IPS-20b (cell line): ENCODE results near the gene EVI5L.

Experiments
- H3K27ac ChIP-seq: one replicate; pipeline ENCODE4 v1.5.1; 2013; ENCODE audit warnings: low read length
- H3K27me3 ChIP-seq: 2 replicates; pipeline ENCODE4 v1.6.1; 2013; ENCODE audit warnings: mild to moderate bottlenecking, low read length, inconsistent platforms; ENCODE audit not compliant: insufficient read depth
- H3K36me3 ChIP-seq: 2 replicates; pipeline ENCODE4 v1.6.1; 2013; ENCODE audit warnings: low read depth, mild to moderate bottlenecking, inconsistent platforms, low read length, moderate library complexity; ENCODE audit not compliant: insufficient read depth
- H3K4me1 ChIP-seq: 2 replicates; pipeline ENCODE4 v1.6.1; 2013; ENCODE audit warnings: mild to moderate bottlenecking, control low read depth, inconsistent platforms, low read length, moderate library complexity; ENCODE audit not compliant: insufficient read depth
- H3K4me3 ChIP-seq: 2 replicates; pipeline ENCODE4 v1.5.1; 2013; ENCODE audit warnings: mild to moderate bottlenecking, low read length, inconsistent platforms
- H3K9ac ChIP-seq: 2 replicates; pipeline ENCODE4 v1.6.1; 2013; ENCODE audit warnings: low read depth, mild to moderate bottlenecking, inconsistent platforms, low read length, moderate library complexity
- H3K9me3 ChIP-seq: 2 replicates; pipeline ENCODE4 v1.6.1; 2013; ENCODE audit warnings: mild to moderate bottlenecking, low read depth, low read length, inconsistent platforms; ENCODE audit not compliant: insufficient read depth

Gene EVI5L

GRCh38 chr19:7847664-7848063 lies 17.6 kb downstream of the EVI5L start:
- Histone ChIP-seq H3K9ac (no peak overlapping the region), H3K4me3 (no peak overlapping the region), H3K27me3 (0 out of 2 replicates have a peak, but pooled peaks cover under 1% of the 10 kb centered on the region), H3K27ac (no peak overlapping the region), H3K4me1 (no peaks in the 10 kb centered on the region), H3K9me3 (0 out of 2 replicates have a peak, but pooled peaks cover under 1% of the 10 kb centered on the region), H3K36me3 (no peaks in the 10 kb centered on the region)

- H3K4me1 ChIP-seq: no peaks in the 10 kb centered on the region
- peaks cover 5% of the 10 kb centered on the region; the same call in 1 of the 2 replicates for H3K27me3 ChIP-seq
Measured at GRCh38 chr19:7848779-7849457, 18.9 kb downstream of the EVI5L start.

GRCh38 chr19:7849631-7849999 lies 19.6 kb downstream of the EVI5L start:
- Histone ChIP-seq H3K27ac (no peak overlapping the region), H3K9ac (no peak overlapping the region), H3K9me3 (no peaks in the 10 kb centered on the region), H3K4me3 (no peak overlapping the region), H3K36me3 (no peaks in the 10 kb centered on the region), H3K27me3 (peaks cover 10% of the 10 kb centered on the region), H3K4me1 (no peaks in the 10 kb centered on the region)

More at GRCh38 chr19:7848779-7849457, 18.9 kb downstream of the EVI5L start:
- Histone ChIP-seq H3K9ac (no peak overlapping the region), H3K36me3 (no peaks in the 10 kb centered on the region), H3K27ac (no peak overlapping the region), H3K4me3 (no peak overlapping the region), H3K9me3 (no peaks in the 10 kb centered on the region)

GRCh38 chr19:7850000-7850813 lies 20.2 kb downstream of the EVI5L start:
- H3K27me3 ChIP-seq: peaks cover 15% of the 10 kb centered on the region
- no peak overlapping the region for H3K4me3 ChIP-seq
- no peaks in the 10 kb centered on the region for H3K36me3 ChIP-seq
- no peak overlapping the region for H3K9ac ChIP-seq
- H3K4me1 ChIP-seq: no peaks in the 10 kb centered on the region
- no peak overlapping the region for H3K27ac ChIP-seq
- no peaks in the 10 kb centered on the region for H3K9me3 ChIP-seq

GRCh38 chr19:7850945-7851622 lies 21.1 kb downstream of the EVI5L start:
- Histone ChIP-seq H3K9me3 (no peaks in the 10 kb centered on the region), H3K36me3 (no peaks in the 10 kb centered on the region), H3K27me3 (peaks cover 16% of the 10 kb centered on the region), H3K27ac (no peak overlapping the region), H3K9ac (no peak overlapping the region), H3K4me1 (no peaks in the 10 kb centered on the region), H3K4me3 (no peak overlapping the region)

GRCh38 chr19:7851623-7852500 lies 21.8 kb downstream of the EVI5L start:
- Histone ChIP-seq H3K9me3 (no peaks in the 10 kb centered on the region), H3K9ac (no peak overlapping the region), H3K4me1 (no peaks in the 10 kb centered on the region), H3K27ac (no peak overlapping the region), H3K36me3 (no peaks in the 10 kb centered on the region), H3K4me3 (no peak overlapping the region), H3K27me3 (peaks cover 24% of the 10 kb centered on the region)

GRCh38 chr19:7852851-7853769 lies 23.1 kb downstream of the EVI5L start:
- H3K36me3 ChIP-seq: no peaks in the 10 kb centered on the region
- H3K27ac ChIP-seq: no peak overlapping the region
- no peaks in the 10 kb centered on the region for H3K4me1 ChIP-seq
- peaks cover 35% of the 10 kb centered on the region for H3K27me3 ChIP-seq
- no peaks in the 10 kb centered on the region for H3K9me3 ChIP-seq
- peak overlapping the region; percentile 25; the same call in 1 of the 2 replicates for H3K4me3 ChIP-seq
- no peak overlapping the region for H3K9ac ChIP-seq

GRCh38 chr19:7853770-7854128 lies 23.7 kb downstream of the EVI5L start:
- H3K9ac ChIP-seq: no peak overlapping the region
- peaks cover 38% of the 10 kb centered on the region for H3K27me3 ChIP-seq

GRCh38 chr19:7855426-7856108 lies 25.5 kb downstream of the EVI5L start:
- Histone ChIP-seq H3K4me1 (peaks cover 4% of the 10 kb centered on the region; the same call in 1 of the 2 replicates), H3K27me3 (peaks cover 50% of the 10 kb centered on the region), H3K27ac (no peak overlapping the region), H3K9me3 (no peaks in the 10 kb centered on the region), H3K36me3 (no peaks in the 10 kb centered on the region), H3K9ac (no peak overlapping the region), H3K4me3 (no peak overlapping the region)

More at GRCh38 chr19:7853770-7854128, 23.7 kb downstream of the EVI5L start:
- no peaks in the 10 kb centered on the region for H3K36me3 ChIP-seq
- peak overlapping the region; percentile 25; the same call in 1 of the 2 replicates for H3K4me3 ChIP-seq
- peaks cover 3% of the 10 kb centered on the region; the same call in 1 of the 2 replicates for H3K4me1 ChIP-seq
- no peak overlapping the region for H3K27ac ChIP-seq
- no peaks in the 10 kb centered on the region for H3K9me3 ChIP-seq

GRCh38 chr19:7856109-7856591 lies 26.1 kb downstream of the EVI5L start:
- H3K9me3 ChIP-seq: no peaks in the 10 kb centered on the region
- no peak overlapping the region for H3K27ac ChIP-seq
- H3K9ac ChIP-seq: no peak overlapping the region
- no peak overlapping the region for H3K4me3 ChIP-seq
- H3K4me1 ChIP-seq: peaks cover 6% of the 10 kb centered on the region; the same call in 1 of the 2 replicates
- H3K36me3 ChIP-seq: no peaks in the 10 kb centered on the region
- H3K27me3 ChIP-seq: peaks cover 56% of the 10 kb centered on the region
